ENCODE measurements around the gene FBXW4.

Gene FBXW4

GRCh38 chr10:101650863-101651262, 44.1 kb downstream of the FBXW4 start:
- Histone ChIP-seq H3K27me3 (no peaks in the 10 kb centered on the region), H3K4me1 (no peaks in the 10 kb centered on the region), H3K4me3 (ENCODE audit: low read depth, low read length) (no peak overlapping the region), H3K36me3 (no peaks in the 10 kb centered on the region), H3K9me3 (no peaks in the 10 kb centered on the region)
- TF ChIP-seq CTCF (IDR thresholded peaks at IDR 0.05; ENCODE audit: low read depth, low read length), result no peak
- DNase-seq, result no peak

GRCh38 chr10:101649525-101650085, 45.4 kb downstream of the FBXW4 start:
- H3K27me3 ChIP-seq, result no peaks in the 10 kb centered on the region
- DNase-seq, result no peak
- TF ChIP-seq CTCF (IDR thresholded peaks at IDR 0.05; ENCODE audit: low read depth, low read length), result no peak
- no peaks in the 10 kb centered on the region for H3K36me3 ChIP-seq
- H3K4me3 ChIP-seq (ENCODE audit: low read depth, low read length), result no peak overlapping the region
- H3K9me3 ChIP-seq, result no peaks in the 10 kb centered on the region
- H3K4me1 ChIP-seq, result no peaks in the 10 kb centered on the region

- Histone ChIP-seq H3K36me3 (no peaks in the 10 kb centered on the region), H3K27me3 (no peaks in the 10 kb centered on the region), H3K4me3 (ENCODE audit: low read depth, low read length) (no peak overlapping the region), H3K9me3 (no peaks in the 10 kb centered on the region), H3K4me1 (no peaks in the 10 kb centered on the region)
- TF ChIP-seq CTCF (IDR thresholded peaks at IDR 0.05; ENCODE audit: low read depth, low read length), result no peak
- no peak for DNase-seq
These were observed 47.7 kb downstream of the FBXW4 start for GRCh38 chr10:101647255-101647654.

- DNase-seq, result no peak
- TF ChIP-seq CTCF (IDR thresholded peaks at IDR 0.05; ENCODE audit: low read depth, low read length), result no peak
- Histone ChIP-seq H3K4me1 (no peaks in the 10 kb centered on the region), H3K27me3 (no peaks in the 10 kb centered on the region), H3K9me3 (no peaks in the 10 kb centered on the region), H3K36me3 (no peaks in the 10 kb centered on the region), H3K4me3 (ENCODE audit: low read depth, low read length) (no peak overlapping the region)
These were observed 48.6 kb downstream of the FBXW4 start for GRCh38 chr10:101646364-101646763.

GRCh38 chr10:101645659-101646058, 49.3 kb downstream of the FBXW4 start:
- H3K4me1 ChIP-seq, result no peaks in the 10 kb centered on the region
- no peaks in the 10 kb centered on the region for H3K9me3 ChIP-seq
- no peak for TF ChIP-seq CTCF (IDR thresholded peaks at IDR 0.05; ENCODE audit: low read depth, low read length)
- H3K4me3 ChIP-seq (ENCODE audit: low read depth, low read length), result no peak overlapping the region
- no peaks in the 10 kb centered on the region for H3K36me3 ChIP-seq
- DNase-seq, result no peak
- H3K27me3 ChIP-seq, result no peaks in the 10 kb centered on the region

GRCh38 chr10:101644002-101644401, 51.0 kb downstream of the FBXW4 start:
- H3K4me3 ChIP-seq (ENCODE audit: low read depth, low read length), result no peak overlapping the region
- no peak for DNase-seq

More at GRCh38 chr10:101644002-101644401, 51.0 kb downstream of the FBXW4 start:
- H3K36me3 ChIP-seq, result no peaks in the 10 kb centered on the region
- no peaks in the 10 kb centered on the region for H3K4me1 ChIP-seq
- no peak for TF ChIP-seq CTCF (IDR thresholded peaks at IDR 0.05; ENCODE audit: low read depth, low read length)
- no peaks in the 10 kb centered on the region for H3K27me3 ChIP-seq
- no peaks in the 10 kb centered on the region for H3K9me3 ChIP-seq
